Measurements from ENCODE around the gene ARL5A.

DNA sequence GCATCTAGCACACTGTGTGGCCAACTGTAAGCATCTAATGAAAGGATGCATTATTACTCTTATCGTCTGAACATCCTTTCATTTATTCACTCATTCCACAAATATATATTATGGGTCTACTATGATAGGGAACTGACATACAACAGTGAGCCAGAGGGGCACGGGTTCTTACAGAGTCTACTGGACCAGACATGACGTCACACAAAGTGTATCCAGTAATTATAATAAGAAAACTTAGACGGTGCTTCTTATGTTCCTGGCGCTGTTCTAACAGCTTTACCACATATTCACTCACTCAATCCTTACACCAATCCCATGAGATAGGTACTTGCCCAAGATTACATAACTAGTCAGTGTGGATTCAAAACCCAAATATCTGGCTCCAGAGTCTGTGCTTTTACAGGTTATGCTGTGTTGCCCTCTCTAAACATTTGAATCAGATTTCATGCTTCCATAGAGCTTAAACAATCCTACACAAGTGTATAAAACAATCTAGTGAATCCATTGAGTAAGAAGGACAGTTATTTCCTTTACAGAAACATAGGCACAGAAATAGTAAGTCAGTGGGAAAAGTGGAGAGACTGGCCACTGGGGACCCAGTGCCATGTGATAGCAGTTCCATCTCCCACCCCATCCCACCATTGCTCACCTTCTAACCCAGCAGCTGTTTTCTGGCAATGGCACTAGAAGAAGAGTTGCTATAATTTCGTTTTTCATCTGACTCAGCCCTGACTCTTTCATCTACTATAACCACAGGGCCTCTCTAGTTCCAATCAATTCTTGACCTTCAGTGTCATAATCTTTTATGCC is 24.2 kb upstream of the ARL5A start:
- TF ChIP-seq POLR2AphosphoS5 (IDR thresholded peaks at IDR 0.05; ENCODE audit: insufficient read depth, low read depth, low read length) (no peak), POLR2A (IDR thresholded peaks at IDR 0.05; ENCODE audit: low read depth, low read length) (no peak), EZH2 (IDR thresholded peaks at IDR 0.05; ENCODE audit: borderline replicate concordance, low read depth, low read length, severe bottlenecking) (no peak), JUN (IDR thresholded peaks at IDR 0.05; ENCODE audit: borderline replicate concordance, insufficient read depth, insufficient read length, low read depth) (no peak)
- TF ChIP-seq, protein P1, sequence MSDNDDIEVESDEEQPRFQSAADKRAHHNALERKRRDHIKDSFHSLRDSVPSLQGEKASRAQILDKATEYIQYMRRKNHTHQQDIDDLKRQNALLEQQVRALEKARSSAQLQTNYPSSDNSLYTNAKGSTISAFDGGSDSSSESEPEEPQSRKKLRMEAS (IDR thresholded peaks at IDR 0.05; ENCODE audit: insufficient read depth, insufficient read length): no peak
- TF ChIP-seq, protein P2, sequence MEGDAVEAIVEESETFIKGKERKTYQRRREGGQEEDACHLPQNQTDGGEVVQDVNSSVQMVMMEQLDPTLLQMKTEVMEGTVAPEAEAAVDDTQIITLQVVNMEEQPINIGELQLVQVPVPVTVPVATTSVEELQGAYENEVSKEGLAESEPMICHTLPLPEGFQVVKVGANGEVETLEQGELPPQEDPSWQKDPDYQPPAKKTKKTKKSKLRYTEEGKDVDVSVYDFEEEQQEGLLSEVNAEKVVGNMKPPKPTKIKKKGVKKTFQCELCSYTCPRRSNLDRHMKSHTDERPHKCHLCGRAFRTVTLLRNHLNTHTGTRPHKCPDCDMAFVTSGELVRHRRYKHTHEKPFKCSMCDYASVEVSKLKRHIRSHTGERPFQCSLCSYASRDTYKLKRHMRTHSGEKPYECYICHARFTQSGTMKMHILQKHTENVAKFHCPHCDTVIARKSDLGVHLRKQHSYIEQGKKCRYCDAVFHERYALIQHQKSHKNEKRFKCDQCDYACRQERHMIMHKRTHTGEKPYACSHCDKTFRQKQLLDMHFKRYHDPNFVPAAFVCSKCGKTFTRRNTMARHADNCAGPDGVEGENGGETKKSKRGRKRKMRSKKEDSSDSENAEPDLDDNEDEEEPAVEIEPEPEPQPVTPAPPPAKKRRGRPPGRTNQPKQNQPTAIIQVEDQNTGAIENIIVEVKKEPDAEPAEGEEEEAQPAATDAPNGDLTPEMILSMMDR (IDR thresholded peaks at IDR 0.05; ENCODE audit: extremely low read depth in 1 of 2, insufficient read depth in 1 of 2, low read depth in 1 of 2, low read length in 2 of 2): no peak
